Karpas-422 (cell line): Measurements from ENCODE around the gene SHISA4. TPM values are rescaled to one million over a fixed set of nuclear protein-coding genes. Genes with fewer than 3 reads are reported as not detected.

Source experiments
- DNase-seq: peaks from one replicate; pipeline ENCODE4 v3.0.0-alpha.2; 2015
- H2AFZ ChIP-seq: fragments of 200-600 bp; sonication (generic); 2 replicates; pipeline ENCODE4 v1.6.1; 2014; ENCODE audit warnings: antibody characterized with exemption, low read length, mixed read lengths
- H3K27ac ChIP-seq: fragments of 200-600 bp; sonication (generic); 2 replicates; pipeline ENCODE4 v1.5.1; 2014; ENCODE audit warnings: mild to moderate bottlenecking, low read length, moderate library complexity
- H3K27me3 ChIP-seq: fragments of 200-600 bp; sonication (generic); 2 replicates; pipeline ENCODE4 v1.6.1; 2014; ENCODE audit warnings: low read length, mixed read lengths
- H3K36me3 ChIP-seq: fragments of 200-600 bp; sonication (generic); 2 replicates; pipeline ENCODE4 v1.6.1; 2014; ENCODE audit warnings: low read length, mixed read lengths; ENCODE audit not compliant: insufficient read depth
- H3K4me1 ChIP-seq: fragments of 200-600 bp; sonication (generic); 2 replicates; pipeline ENCODE4 v1.6.1; 2014; ENCODE audit warnings: mild to moderate bottlenecking, low read length, mixed read lengths
- H3K4me2 ChIP-seq: fragments of 200-600 bp; sonication (generic); 2 replicates; pipeline ENCODE4 v1.6.1; 2014; ENCODE audit warnings: low read length, low read depth, mild to moderate bottlenecking; ENCODE audit not compliant: poor library complexity, severe bottlenecking
- H3K4me3 ChIP-seq: fragments of 200-600 bp; sonication (generic); 2 replicates; pipeline ENCODE4 v1.5.1; 2014; ENCODE audit warnings: mild to moderate bottlenecking, antibody characterized with exemption, low read length, mixed read lengths
- H3K79me2 ChIP-seq: fragments of 200-600 bp; sonication (generic); 2 replicates; pipeline ENCODE4 v1.6.1; 2014; ENCODE audit warnings: mild to moderate bottlenecking, low read length, mixed read lengths
- H3K9ac ChIP-seq: fragments of 200-600 bp; sonication (generic); 2 replicates; pipeline ENCODE4 v1.6.0; 2014; ENCODE audit warnings: low read length
- H3K9me2 ChIP-seq: fragments of 200-600 bp; sonication (generic), shearing (Covaris generic); replicated peaks from 2 replicates; pipeline ENCODE4 v1.6.0; 2014; ENCODE audit warnings: mild to moderate bottlenecking, low read length, moderate library complexity; ENCODE audit not compliant: insufficient read depth
- H3K9me3 ChIP-seq: fragments of 300-700, 200-600 bp; sonication (generic); 2 replicates; pipeline ENCODE4 v1.6.1; 2014; ENCODE audit warnings: low read length, mixed read lengths
- H4K20me1 ChIP-seq: fragments of 200-600 bp; sonication (generic); 2 replicates; pipeline ENCODE4 v1.6.1; 2014; ENCODE audit warnings: mild to moderate bottlenecking, antibody characterized with exemption, low read length, low read depth; ENCODE audit not compliant: insufficient read depth
- total RNA-seq: library from RNA; depleted of rRNA; stranded (reverse); fragments of >200 nt; shearing (Covaris generic); gene quantifications from 2 replicates; pipeline ENCODE4 v1.2.3, GENCODE V29; 2014; ENCODE audit warnings: low replicate concordance

The SHISA4 gene
- total RNA-seq, 1 experiment from 2014 or later, result not detected

DNA sequence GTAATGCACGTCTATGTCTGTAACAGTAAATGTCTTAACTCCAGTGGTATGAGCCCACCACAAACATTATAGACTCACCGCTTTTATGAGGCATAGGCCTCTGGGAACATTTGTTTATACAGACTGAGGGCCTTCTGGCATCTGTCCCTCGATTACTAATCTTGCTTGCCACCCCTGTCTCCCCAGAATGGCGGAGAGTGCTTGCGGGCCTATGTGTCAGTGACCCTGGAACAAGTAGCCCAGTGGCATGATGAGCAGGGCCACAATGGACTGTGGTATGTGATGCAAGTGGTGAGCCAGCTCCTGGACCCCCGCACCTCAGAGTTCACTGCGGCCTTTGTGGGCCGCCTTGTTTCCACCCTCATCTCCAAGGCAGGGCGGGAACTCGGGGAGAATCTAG, 18.3 kb upstream of the SHISA4 start:
- Histone ChIP-seq H3K4me2 (no peak overlapping the region), H3K27me3 (no peaks in the 10 kb centered on the region), H3K27ac (no peak overlapping the region)

DNA sequence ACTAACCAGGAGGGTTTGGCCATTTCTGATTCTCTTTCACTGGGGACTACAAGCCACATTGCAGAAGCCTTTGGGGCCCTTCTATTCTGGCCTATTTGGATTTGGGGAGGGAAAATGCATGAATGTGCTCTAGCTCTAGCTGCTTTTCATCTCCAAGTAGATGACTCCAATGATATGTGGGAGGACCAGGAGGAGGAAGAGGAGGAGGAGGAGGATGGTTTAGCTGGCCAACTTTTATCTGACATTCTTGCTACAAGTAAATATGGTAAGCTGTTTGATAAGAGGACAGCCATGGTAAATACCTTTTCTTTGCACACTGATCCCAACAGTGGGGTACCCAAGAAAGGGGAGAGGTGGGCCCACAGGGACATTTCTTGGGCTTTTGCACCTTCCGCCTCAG, 14.0 kb upstream of the SHISA4 start:
- Histone ChIP-seq H3K9me2 (no peaks in the 10 kb centered on the region), H3K36me3 (peaks cover 69% of the 10 kb centered on the region), H3K4me2 (no peak overlapping the region), H2AFZ (no peak overlapping the region), H3K9me3 (no peaks in the 10 kb centered on the region), H4K20me1 (0 out of 2 replicates have a peak, but pooled peaks cover 7% of the 10 kb centered on the region), H3K79me2 (no peaks in the 10 kb centered on the region), H3K27ac (no peak overlapping the region), H3K27me3 (no peaks in the 10 kb centered on the region), H3K4me1 (no peaks in the 10 kb centered on the region), H3K9ac (no peak overlapping the region), H3K4me3 (no peak overlapping the region)
- DNase-seq, result no peak

More for the DNA sequence above, 18.3 kb upstream of the SHISA4 start:
- Histone ChIP-seq H2AFZ (no peak overlapping the region), H4K20me1 (0 out of 2 replicates have a peak, but pooled peaks cover 3% of the 10 kb centered on the region), H3K36me3 (peaks cover 76% of the 10 kb centered on the region), H3K79me2 (no peaks in the 10 kb centered on the region), H3K4me1 (no peaks in the 10 kb centered on the region), H3K9me2 (no peaks in the 10 kb centered on the region), H3K9me3 (no peaks in the 10 kb centered on the region), H3K9ac (no peak overlapping the region), H3K4me3 (no peak overlapping the region)
- DNase-seq, result no peak

DNA sequence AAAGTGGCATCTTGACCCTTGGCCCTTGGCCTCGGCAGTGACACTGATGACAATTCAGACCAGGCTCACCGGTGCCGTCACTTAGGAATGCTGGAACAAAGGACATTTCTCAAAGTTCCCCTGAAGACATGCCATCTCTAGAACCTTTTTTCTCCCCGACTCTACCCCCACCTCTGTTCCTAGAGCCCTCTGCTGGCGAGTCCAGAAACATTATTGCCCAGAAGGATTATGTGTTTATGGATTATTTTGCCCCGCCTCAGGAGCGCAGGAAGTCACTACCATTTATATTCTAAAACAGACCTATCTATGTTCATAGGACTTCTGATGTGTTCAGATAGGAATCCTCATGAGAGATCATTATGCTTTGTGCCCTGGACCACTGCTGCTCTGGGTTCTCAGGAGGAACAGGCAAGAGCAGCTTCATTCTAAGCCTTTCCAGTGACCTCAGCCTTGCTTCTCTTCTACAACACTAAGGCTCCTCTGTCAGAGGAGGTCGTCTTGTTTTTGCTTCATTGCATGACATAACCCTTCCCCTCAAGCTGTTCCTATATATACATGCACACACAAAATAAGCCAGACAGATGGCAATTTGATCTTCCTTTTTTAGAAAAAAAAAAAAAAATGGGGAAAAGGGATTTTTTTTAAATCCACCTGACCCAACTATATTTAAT, 12.4 kb upstream of the SHISA4 start:
- Histone ChIP-seq H3K4me1 (no peaks in the 10 kb centered on the region), H2AFZ (no peak overlapping the region), H4K20me1 (0 out of 2 replicates have a peak, but pooled peaks cover 7% of the 10 kb centered on the region), H3K4me2 (no peak overlapping the region), H3K4me3 (no peak overlapping the region), H3K27ac (no peak overlapping the region), H3K79me2 (no peaks in the 10 kb centered on the region), H3K9me3 (no peaks in the 10 kb centered on the region), H3K9ac (no peak overlapping the region), H3K27me3 (no peaks in the 10 kb centered on the region), H3K9me2 (no peaks in the 10 kb centered on the region), H3K36me3 (peaks cover 59% of the 10 kb centered on the region)
- no peak for DNase-seq

DNA sequence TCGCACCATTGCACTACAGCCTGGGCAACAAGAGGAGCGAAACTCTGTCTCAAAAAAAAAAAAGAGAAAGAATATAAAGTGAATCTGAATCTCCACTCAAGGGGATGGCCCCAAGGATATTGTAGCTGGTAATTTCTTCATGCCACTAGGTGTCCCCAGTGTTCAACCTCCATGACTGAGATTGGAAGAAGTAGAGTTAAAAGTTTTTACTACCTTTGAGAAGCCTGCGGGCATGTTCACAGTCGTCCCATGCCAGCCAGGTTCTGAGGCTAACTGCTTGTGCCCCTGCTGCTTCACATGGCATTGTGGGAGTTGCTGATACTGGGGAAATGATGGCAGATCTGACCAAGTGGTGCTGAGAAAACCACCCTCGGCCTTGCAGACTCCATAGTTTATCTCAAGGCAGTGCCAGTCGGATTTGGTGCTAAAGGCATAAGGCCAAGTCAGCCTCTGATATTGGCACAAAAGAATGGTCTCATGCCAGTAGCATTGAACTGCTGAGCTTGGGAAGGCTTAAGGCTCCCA, 10.8 kb upstream of the SHISA4 start:
- Histone ChIP-seq H3K9me2 (no peaks in the 10 kb centered on the region), H4K20me1 (0 out of 2 replicates have a peak, but pooled peaks cover 7% of the 10 kb centered on the region), H3K27ac (no peak overlapping the region), H3K36me3 (peaks cover 44% of the 10 kb centered on the region), H3K4me3 (no peak overlapping the region), H3K4me2 (no peak overlapping the region), H3K27me3 (no peaks in the 10 kb centered on the region), H2AFZ (no peak overlapping the region), H3K4me1 (no peaks in the 10 kb centered on the region), H3K9ac (no peak overlapping the region), H3K79me2 (no peaks in the 10 kb centered on the region), H3K9me3 (no peaks in the 10 kb centered on the region)
- DNase-seq, result peak; percentile 68

DNA sequence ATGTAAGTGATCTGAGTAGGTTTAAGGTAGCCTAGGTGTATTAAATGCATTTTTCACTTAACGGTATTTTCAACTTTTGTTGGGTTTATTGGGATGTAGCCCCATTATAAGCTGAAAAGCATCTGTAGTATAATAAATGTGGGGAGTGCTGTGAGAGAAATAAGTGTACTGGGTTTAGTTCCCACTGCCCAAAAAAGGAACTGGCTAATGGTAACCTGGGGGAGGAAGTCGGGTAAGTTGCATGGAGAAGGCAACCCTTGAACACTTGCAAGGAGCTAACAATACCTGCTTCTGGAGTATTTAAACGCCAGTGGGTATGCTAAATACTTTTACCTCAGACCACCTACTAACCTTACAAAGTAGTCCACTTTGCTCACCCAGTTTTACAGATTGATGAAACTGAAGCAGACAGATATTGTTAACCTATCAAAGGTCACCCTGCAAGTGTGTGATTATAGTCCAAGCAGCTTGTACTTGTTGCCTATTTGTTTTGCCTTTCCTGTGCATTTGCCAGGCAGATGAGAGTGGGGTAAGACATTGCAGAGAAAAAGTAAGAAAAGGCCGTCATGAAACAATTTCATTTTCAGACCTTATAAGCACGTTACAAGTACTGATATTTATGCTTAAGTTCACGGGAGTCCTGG, 7.6 kb upstream of the SHISA4 start:
- no peaks in the 10 kb centered on the region for H3K79me2 ChIP-seq
- no peaks in the 10 kb centered on the region for H3K9me3 ChIP-seq

DNA sequence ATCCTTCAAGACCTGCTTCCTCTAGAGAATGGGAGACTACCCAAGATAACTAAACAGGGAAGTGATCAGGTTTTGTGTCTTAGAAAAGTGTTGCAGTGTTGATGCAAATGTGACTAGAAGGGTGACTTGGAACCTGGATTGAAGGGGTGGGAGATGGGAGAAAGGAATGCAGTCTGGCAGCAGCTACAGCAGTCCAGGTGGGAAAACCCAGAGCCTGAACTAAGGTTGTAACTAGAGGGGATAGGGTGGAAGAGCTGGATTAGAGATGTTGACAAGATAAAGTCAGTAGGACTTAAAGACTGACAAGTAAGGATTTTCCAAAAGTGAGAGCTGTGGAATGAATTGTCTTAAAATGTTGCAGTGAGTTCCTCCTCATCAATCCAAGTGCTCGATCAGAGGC, 7.1 kb upstream of the SHISA4 start:
- peaks cover 21% of the 10 kb centered on the region for H3K36me3 ChIP-seq
- 0 out of 2 replicates have a peak, but pooled peaks cover 7% of the 10 kb centered on the region for H3K4me1 ChIP-seq
- H3K27me3 ChIP-seq, result no peaks in the 10 kb centered on the region
- DNase-seq, result no peak
- H4K20me1 ChIP-seq, result 0 out of 2 replicates have a peak, but pooled peaks cover 3% of the 10 kb centered on the region
- H3K9me3 ChIP-seq, result no peaks in the 10 kb centered on the region
- H3K9me2 ChIP-seq, result no peaks in the 10 kb centered on the region
- no peak overlapping the region for H3K4me3 ChIP-seq
- H3K27ac ChIP-seq, result no peak overlapping the region
- no peaks in the 10 kb centered on the region for H3K79me2 ChIP-seq
- H3K9ac ChIP-seq, result no peak overlapping the region
- H2AFZ ChIP-seq, result no peak overlapping the region
- no peak overlapping the region for H3K4me2 ChIP-seq

More for the DNA sequence above, 7.6 kb upstream of the SHISA4 start:
- H3K4me1 ChIP-seq, result 0 out of 2 replicates have a peak, but pooled peaks cover 7% of the 10 kb centered on the region
- H3K4me2 ChIP-seq, result no peak overlapping the region
- no peak overlapping the region for H3K4me3 ChIP-seq
- no peak overlapping the region for H3K27ac ChIP-seq
- no peak overlapping the region for H2AFZ ChIP-seq
- H3K27me3 ChIP-seq, result no peaks in the 10 kb centered on the region
- peaks cover 26% of the 10 kb centered on the region for H3K36me3 ChIP-seq
- no peaks in the 10 kb centered on the region for H3K9me2 ChIP-seq
- DNase-seq, result no peak
- 0 out of 2 replicates have a peak, but pooled peaks cover 7% of the 10 kb centered on the region for H4K20me1 ChIP-seq
- H3K9ac ChIP-seq, result no peak overlapping the region

DNA sequence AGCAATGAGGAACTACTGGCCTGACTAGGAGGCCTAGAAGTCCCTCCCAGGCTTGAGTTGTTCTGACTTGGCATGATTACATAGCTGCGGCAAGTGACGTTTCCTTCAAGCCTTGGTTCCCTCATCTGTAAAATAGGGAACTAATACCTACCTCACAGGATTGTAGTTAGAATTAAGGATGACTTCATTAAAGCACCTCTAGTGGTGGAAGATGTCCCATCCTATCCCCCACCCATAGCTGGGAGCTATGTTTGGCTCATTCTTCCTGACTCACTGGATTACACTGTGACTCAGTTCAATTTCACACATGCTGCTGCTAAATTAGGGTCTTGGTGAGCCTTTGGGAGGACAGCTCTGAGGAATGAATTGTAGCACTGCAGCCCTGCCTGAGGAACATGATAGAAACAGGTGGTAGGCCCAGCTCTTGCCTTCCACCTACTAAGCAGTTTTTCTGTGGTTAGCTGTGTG, 6.0 kb upstream of the SHISA4 start:
- Histone ChIP-seq H3K27me3 (no peaks in the 10 kb centered on the region), H2AFZ (no peak overlapping the region), H3K36me3 (peaks cover 15% of the 10 kb centered on the region), H3K4me3 (no peak overlapping the region), H3K79me2 (no peaks in the 10 kb centered on the region), H3K9me2 (no peaks in the 10 kb centered on the region), H3K4me1 (0 out of 2 replicates have a peak, but pooled peaks cover 7% of the 10 kb centered on the region), H3K27ac (no peak overlapping the region), H3K9me3 (no peaks in the 10 kb centered on the region), H3K9ac (no peak overlapping the region), H4K20me1 (0 out of 2 replicates have a peak, but pooled peaks cover 3% of the 10 kb centered on the region), H3K4me2 (no peak overlapping the region)
- peak; percentile 74 for DNase-seq

DNA sequence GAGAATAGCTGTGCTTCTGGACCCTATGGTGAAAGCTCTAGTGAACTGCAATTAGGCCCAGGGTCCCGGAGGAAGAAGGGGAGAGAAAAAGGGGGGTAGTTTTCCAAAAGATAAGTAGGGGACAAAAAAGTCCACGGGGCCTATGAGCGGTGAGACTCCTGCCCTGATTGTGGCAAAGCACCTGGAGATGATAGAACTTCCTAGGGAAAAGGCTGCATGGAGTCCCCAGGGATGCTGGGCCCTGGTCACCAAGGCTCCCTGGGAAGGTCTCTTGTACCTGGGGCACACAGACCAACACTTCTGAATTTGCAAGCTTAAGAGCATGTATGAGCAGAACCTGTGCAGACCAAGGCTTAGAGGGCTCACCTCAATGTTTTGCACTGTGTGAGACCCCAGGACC, 5.4 kb upstream of the SHISA4 start:
- no peak overlapping the region for H2AFZ ChIP-seq
- no peaks in the 10 kb centered on the region for H3K9me2 ChIP-seq
- H3K27me3 ChIP-seq, result no peaks in the 10 kb centered on the region
- no peak for DNase-seq
- H4K20me1 ChIP-seq, result 0 out of 2 replicates have a peak, but pooled peaks cover 3% of the 10 kb centered on the region
- no peak overlapping the region for H3K4me2 ChIP-seq
- no peak overlapping the region for H3K27ac ChIP-seq
- 0 out of 2 replicates have a peak, but pooled peaks cover 7% of the 10 kb centered on the region for H3K4me1 ChIP-seq
- peaks cover 12% of the 10 kb centered on the region for H3K36me3 ChIP-seq
- no peaks in the 10 kb centered on the region for H3K9me3 ChIP-seq
- no peak overlapping the region for H3K4me3 ChIP-seq
- H3K9ac ChIP-seq, result no peak overlapping the region
- H3K79me2 ChIP-seq, result no peaks in the 10 kb centered on the region
